Stimulated activated CD4-positive, alpha-beta T cell treated with anti-CD3 and anti-CD28 coated beads, Interleukin-1b, Interleukin-23, amount 100 ng/mL, for 48 hours (primary cell): ENCODE measurements around the gene KRTAP5-8.
A peak's percentile ranks its signal among the peaks of the same experiment; 100 is the strongest.
"Not testable (repeated sequence)": the region's sequence is repeated elsewhere in the genome, so short reads cannot be mapped to it uniquely, and the experiment has no call there.

ENCODE experiments used
- DNase-seq: peaks from one replicate; pipeline ENCODE4 v3.0.0-alpha.2; 2020

Gene KRTAP5-8

GRCh38 chr11:71575723-71576424, 38.0 kb downstream of the KRTAP5-8 start:
- no peak for DNase-seq

GRCh38 chr11:71576688-71577465, 39.1 kb downstream of the KRTAP5-8 start:
- not testable (repeated sequence) for DNase-seq

GRCh38 chr11:71577469-71578004, 39.7 kb downstream of the KRTAP5-8 start:
- DNase-seq = no peak

GRCh38 chr11:71579513-71579912, 41.7 kb downstream of the KRTAP5-8 start:
- DNase-seq = not testable (repeated sequence)

GRCh38 chr11:71580057-71581003, 42.5 kb downstream of the KRTAP5-8 start:
- peak; percentile 17 for DNase-seq

GRCh38 chr11:71581826-71582225, 44.0 kb downstream of the KRTAP5-8 start:
- DNase-seq = no peak

- no peak for DNase-seq
Measured at GRCh38 chr11:71582309-71582895, 44.6 kb downstream of the KRTAP5-8 start, which contains the start of gene KRTAP5-11. TSS of gene KRTAP5-11 (minus strand) at chr11:71582875. CDS start at chr11:71582837, 38 bp downstream.

- not testable (repeated sequence) for DNase-seq
Measured at GRCh38 chr11:71582969-71583368, 45.1 kb downstream of the KRTAP5-8 start.

- DNase-seq = not testable (repeated sequence)
Measured at GRCh38 chr11:71585673-71586072, 47.8 kb downstream of the KRTAP5-8 start.

- DNase-seq = not testable (repeated sequence)
Measured at GRCh38 chr11:71588314-71588713, 50.5 kb downstream of the KRTAP5-8 start.
